Adipose tissue (tissue), 3 donors: ENCODE measurements around the gene ZNF646. TPM values are rescaled to one million over a fixed set of nuclear protein-coding genes. Genes with fewer than 3 reads are reported as not detected.

Source experiments
- H3K27ac ChIP-seq: one replicate; pipeline ENCODE4 v1.5.1; 2013; ENCODE audit warnings: low read depth, low read length
- WGBS, 3 donors: extraction: QIAGEN DNeasy Blood & Tissue Kit; methylation state at CpG; one replicate each; pipeline ENCODE4 v1.1.7; 2013; 5-methylcytosine and 5-hydroxymethylcytosine counted together
- polyA plus RNA-seq, 3 donors: library from polyadenylated mRNA; stranded (reverse); fragments of 200-250 nt; gene quantifications; one replicate each; pipeline ENCODE4 v1.2.3, GENCODE V29; 2013
- donor health status: healthy with polysubstance abuse.
- donor health status: Bipolar disorder and iron deficiency.
- donor health status: healthy.

The ZNF646 gene
- polyA plus RNA-seq, 3 donors, result 4.8 to 5.2 (median 5.2) TPM

- 93 to 95% (median 95%) methylated on average over 38 to 42 of the region's 42 CpGs for WGBS, 3 donors
- no peak overlapping the region for H3K27ac ChIP-seq
Measured at GRCh38 chr16:31061126-31061812, 13.0 kb upstream of the ZNF646 start.

GRCh38 chr16:31061813-31062440 is 12.3 kb upstream of the ZNF646 start:
- 96 to 97% (median 97%) methylated on average over 54 of the region's 54 CpGs for WGBS, 3 donors
- no peak overlapping the region for H3K27ac ChIP-seq

- 90 to 97% (median 94%) methylated on average over 9 of the region's 9 CpGs for WGBS, 3 donors
Measured at GRCh38 chr16:31063495-31063842, 10.8 kb upstream of the ZNF646 start.

GRCh38 chr16:31063843-31064611 is 10.2 kb upstream of the ZNF646 start:
- no peak overlapping the region for H3K27ac ChIP-seq
- WGBS, 3 donors, result 82 to 93% (median 89%) methylated on average over 56 of the region's 56 CpGs

More at GRCh38 chr16:31063495-31063842, 10.8 kb upstream of the ZNF646 start:
- no peak overlapping the region for H3K27ac ChIP-seq

GRCh38 chr16:31064882-31065461 is 9.2 kb upstream of the ZNF646 start:
- WGBS, 3 donors, result 47 to 76% (median 56%) methylated on average over 4 of the region's 4 CpGs
- H3K27ac ChIP-seq, result no peak overlapping the region

GRCh38 chr16:31067342-31067741 is 6.9 kb upstream of the ZNF646 start:
- no peak overlapping the region for H3K27ac ChIP-seq
- 81 to 94% (median 93%) methylated on average over 3 of the region's 3 CpGs for WGBS, 3 donors

GRCh38 chr16:31071861-31072260 is 2.4 kb upstream of the ZNF646 start:
- H3K27ac ChIP-seq, result no peak overlapping the region
- WGBS, 3 donors, result 37 to 40% (median 39%) methylated on average over 4 of the region's 4 CpGs

- no peak overlapping the region for H3K27ac ChIP-seq
- 1 to 3% (median 2%) methylated on average over 27 of the region's 27 CpGs for WGBS, 3 donors
Measured at GRCh38 chr16:31072540-31073141, 1.6 kb upstream of the ZNF646 start.

GRCh38 chr16:31073142-31073969 is 866 bp upstream of the ZNF646 start:
- no peak overlapping the region for H3K27ac ChIP-seq
- 0% methylated on average over 78 to 83 of the region's 83 CpGs for WGBS, 3 donors

GRCh38 chr16:31074814-31075183 is 577 bp downstream of the ZNF646 start:
- H3K27ac ChIP-seq, result no peak overlapping the region
- WGBS, 3 donors, result 0 to 2% (median 2%) methylated on average over 7 of the region's 7 CpGs

- WGBS, 3 donors, result 65 to 76% (median 65%) methylated on average over 16 of the region's 16 CpGs
- H3K27ac ChIP-seq, result no peak overlapping the region
Measured at GRCh38 chr16:31076319-31076718, 2.1 kb downstream of the ZNF646 start.

GRCh38 chr16:31077024-31077423 is 2.8 kb downstream of the ZNF646 start:
- no peak overlapping the region for H3K27ac ChIP-seq
- 93 to 95% (median 94%) methylated on average over 13 of the region's 13 CpGs for WGBS, 3 donors

- WGBS, 3 donors, result 93 to 95% (median 94%) methylated on average over 30 of the region's 30 CpGs
- H3K27ac ChIP-seq, result no peak overlapping the region
Measured at GRCh38 chr16:31077592-31078396, 3.6 kb downstream of the ZNF646 start.

- 84 to 91% (median 84%) methylated on average over 15 of the region's 15 CpGs for WGBS, 3 donors
- H3K27ac ChIP-seq, result no peak overlapping the region
Measured at GRCh38 chr16:31078597-31079341, 4.5 kb downstream of the ZNF646 start.

- 68 to 88% (median 73%) methylated on average over 13 of the region's 13 CpGs for WGBS, 3 donors
- no peak overlapping the region for H3K27ac ChIP-seq
Measured at GRCh38 chr16:31079342-31079944, 5.2 kb downstream of the ZNF646 start.

GRCh38 chr16:31080035-31080629 is 5.9 kb downstream of the ZNF646 start:
- WGBS, 3 donors, result 96% methylated on average over 40 of the region's 40 CpGs
- no peak overlapping the region for H3K27ac ChIP-seq
